GM12878 (cell line): ENCODE results near the gene LRBA. TPM values are rescaled to one million over a fixed set of nuclear protein-coding genes. Genes with fewer than 3 reads are reported as not detected.

Experiments used
- ATAC-seq: fragments of 200-7000 bp; cut with Tn5 transposase; 3 replicates; pipeline ENCODE4 v1.9.1; 2020; ENCODE audit warnings: mild to moderate bottlenecking, moderate library complexity
- BruUV-seq: library from RNA; stranded (reverse); fragments of 400-500 nt; replicated peaks from 2 replicates; lab custom pipeline; 2021; lab: Mats Ljungman, UMichigan
- CTCF ChIA-PET: fragments of 300-600 bp; sonication (Branson Sonifier 250); formaldehyde crosslinking; extraction: SDS; loops from one replicate; lab custom pipeline; 2021; ENCODE audit warnings: inconsistent platforms; lab: Yijun Ruan, JAX
- POLR2A ChIA-PET: fragments of 350-600 bp; formaldehyde crosslinking; extraction: SDS; loops from one replicate; lab custom pipeline; 2021; ENCODE audit warnings: inconsistent platforms; lab: Charles Lee
- RAD21 ChIA-PET: fragments of 300-600 bp; sonication (Branson Sonifier 250); formaldehyde crosslinking; loops from one replicate; lab custom pipeline; 2023; ENCODE audit warnings: antibody characterized with exemption; ENCODE audit not compliant: unreplicated experiment; lab: Charles Lee
- SMC1A ChIA-PET: fragments of 300-600 bp; sonication (Branson Sonifier 250); formaldehyde crosslinking; loops from one replicate; lab custom pipeline; 2023; ENCODE audit not compliant: unreplicated experiment, uncharacterized antibody; lab: Charles Lee
- DNase-seq: peaks from one replicate; pipeline ENCODE4 v3.0.0-alpha.2; 2011; ENCODE audit warnings: low read depth, low spot score
- FAIRE-seq: peaks from 3 replicates; lab custom pipeline; 2011; peaks lifted over from hg19 to GRCh38; lab: Jason Lieb, UNC
- H2AFZ ChIP-seq: 2 replicates; pipeline ENCODE4 v1.6.0; 2011; ENCODE audit warnings: low read depth, low read length, control low read depth; ENCODE audit not compliant: control insufficient read depth
- H3K27ac ChIP-seq: 2 replicates; pipeline ENCODE4 v1.5.1; 2011; ENCODE audit warnings: control low read depth; ENCODE audit not compliant: control insufficient read depth, insufficient read depth
- H3K27me3 ChIP-seq, 2 experiments: replicated peaks in 1 of 2; 2 replicates each; pipeline versions ENCODE4 v1.6.0 to v1.6.1; 2011; ENCODE audit warnings: low read length in 1 of 2; ENCODE audit not compliant: control insufficient read depth in 2 of 2, insufficient read depth in 2 of 2
- H3K36me3 ChIP-seq, 2 experiments: 2 replicates each; pipeline ENCODE4 v1.5.1; 2011; ENCODE audit warnings: low read length in 1 of 2; ENCODE audit not compliant: control insufficient read depth in 2 of 2, insufficient read depth in 2 of 2
- H3K4me1 ChIP-seq: 2 replicates; pipeline ENCODE4 v1.6.1; 2011; ENCODE audit warnings: mild to moderate bottlenecking, low read length, moderate library complexity, mixed read lengths; ENCODE audit not compliant: control insufficient read depth, insufficient read depth
- H3K4me2 ChIP-seq: 2 replicates; pipeline ENCODE4 v1.6.0; 2011; ENCODE audit warnings: control low read depth; ENCODE audit not compliant: control insufficient read depth, insufficient read depth
- H3K4me3 ChIP-seq: fragments of 200-600 bp; sonication (generic); 2 replicates; pipeline ENCODE4 v1.5.1; 2016
- H3K79me2 ChIP-seq: 2 replicates; pipeline ENCODE4 v1.6.0; 2011; ENCODE audit warnings: low read length; ENCODE audit not compliant: control insufficient read depth, insufficient read depth
- H3K9ac ChIP-seq: 2 replicates; pipeline ENCODE4 v1.8.0; 2011; ENCODE audit warnings: low read length, control low read depth, mixed read lengths; ENCODE audit not compliant: control insufficient read depth, insufficient read depth
- H3K9me3 ChIP-seq: replicated peaks from 3 replicates; pipeline ENCODE4 v1.5.1; 2011; ENCODE audit warnings: mild to moderate bottlenecking, low read length; ENCODE audit not compliant: control insufficient read depth, insufficient read depth
- H4K20me1 ChIP-seq: 2 replicates; pipeline ENCODE4 v1.6.0; 2011; ENCODE audit not compliant: control insufficient read depth, insufficient read depth
- ATF7 ChIP-seq: fragments of 450-650 bp; IDR thresholded peaks from 2 replicates; pipeline ENCODE4 v1.6.1; 2016; ENCODE audit warnings: low read depth, mild to moderate bottlenecking
- BCL11A ChIP-seq: IDR thresholded peaks from 2 replicates; pipeline ENCODE4 v1.6.1; 2011; ENCODE audit warnings: low read depth, low read length
- CBFB ChIP-seq: IDR thresholded peaks from 2 replicates; pipeline ENCODE4 v1.6.1; 2016; ENCODE audit warnings: antibody characterized with exemption, low read depth
- CHD1 ChIP-seq: IDR thresholded peaks from 2 replicates; pipeline ENCODE4 v1.6.1; 2012; ENCODE audit warnings: low read depth, low read length, improper control_type of control experiment
- HDAC6 ChIP-seq: fragments of 200-600 bp; sonication (generic); IDR thresholded peaks from one replicate; pipeline ENCODE4 v1.8.0; 2017; ENCODE audit warnings: antibody characterized with exemption; ENCODE audit not compliant: unreplicated experiment
- HDGF ChIP-seq: fragments of 450-650 bp; IDR thresholded peaks from 2 replicates; pipeline ENCODE4 v1.6.1; 2016; ENCODE audit warnings: antibody characterized with exemption
- JUNB ChIP-seq: IDR thresholded peaks from 2 replicates; pipeline ENCODE4 v1.6.1; 2016; ENCODE audit warnings: antibody characterized with exemption, mild to moderate bottlenecking
- JUND ChIP-seq: IDR thresholded peaks from 2 replicates; pipeline ENCODE4 v1.6.1; 2012; ENCODE audit warnings: low read depth, mild to moderate bottlenecking, low read length, improper control_type of control experiment, moderate library complexity
- MTA2 ChIP-seq: fragments of 450-650 bp; IDR thresholded peaks from 2 replicates; pipeline ENCODE4 v1.6.1; 2016; ENCODE audit warnings: low read depth, mild to moderate bottlenecking, moderate library complexity
- MXI1 ChIP-seq: fragments of 150-350 bp; IDR thresholded peaks from 2 replicates; pipeline ENCODE4 v1.6.1; 2011; ENCODE audit warnings: low read depth, mild to moderate bottlenecking, inconsistent platforms, low read length, improper control_type of control experiment
- NFIC ChIP-seq: IDR thresholded peaks from 2 replicates; pipeline ENCODE4 v1.6.1; 2012; ENCODE audit warnings: low read depth, mild to moderate bottlenecking, inconsistent platforms, low read length, moderate library complexity
- NKRF ChIP-seq: fragments of 450-650 bp; conservative IDR thresholded peaks from 2 replicates; pipeline ENCODE4 v1.6.1; 2017; ENCODE audit warnings: mild to moderate bottlenecking, moderate library complexity
- NR2C2 ChIP-seq: IDR thresholded peaks from 2 replicates; pipeline ENCODE4 v1.6.1; 2011; ENCODE audit warnings: borderline replicate concordance, low read depth; ENCODE audit not compliant: control insufficient read depth, insufficient read length
- PKNOX1 ChIP-seq: fragments of 450-650 bp; IDR thresholded peaks from 2 replicates; pipeline ENCODE4 v1.6.1; 2016; ENCODE audit warnings: mild to moderate bottlenecking
- RCOR1 ChIP-seq: conservative IDR thresholded peaks from 2 replicates; pipeline ENCODE4 v1.6.1; 2012; ENCODE audit warnings: low read depth, low read length, improper control_type of control experiment
- RFX5 ChIP-seq: IDR thresholded peaks from 2 replicates; pipeline ENCODE4 v1.6.1; 2011; ENCODE audit warnings: low read depth, low read length, improper control_type of control experiment
- SPI1 ChIP-seq: IDR thresholded peaks from 2 replicates; pipeline ENCODE4 v1.6.1; 2011; ENCODE audit warnings: low read depth, mild to moderate bottlenecking, low read length, moderate library complexity, borderline replicate concordance; ENCODE audit not compliant: insufficient read depth
- ZBTB33 ChIP-seq: fragments of 450-650 bp; IDR thresholded peaks from 2 replicates; pipeline ENCODE4 v1.6.1; 2017; ENCODE audit warnings: mild to moderate bottlenecking
- whole genome bisulfite sequencing: methylation state at CpG from one replicate; pipeline ENCODE4 v1.1.6; 2016; ENCODE audit warnings: low lambda C conversion rate; ENCODE audit not compliant: insufficient replicate concordance, insufficient coverage; ENCODE audit errors: missing lambda C conversion rate; 5-methylcytosine and 5-hydroxymethylcytosine counted together
- in situ Hi-C: fragments of 300-500 bp; cut with MboI; formaldehyde crosslinking; loops from 9 replicates; pipeline ENCODE4 v1.14.3; 2018; ENCODE audit warnings: mixed read lengths
- intact Hi-C: fragments of 100-400 bp; cut with micrococcal nuclease; formaldehyde crosslinking; loops from one replicate; pipeline ENCODE4 v1.14.2; 2022; ENCODE audit not compliant: unreplicated experiment
- polyA plus RNA-seq, 11 experiments: library from polyadenylated mRNA; depleted of rRNA in 4 of 11; unstranded in 6 of 11; stranded (reverse) in 5 of 11; fragments of >200 nt; fragmentation: Nextera tagmentation in 4 of 11; fragmentation: Illumina TruSeq in 1 of 11; extraction: Ambion mirVana in 4 of 11; extraction: Trizol in 1 of 11; gene quantifications; 1 replicate in 1 of 11; 2 replicates in 10 of 11; pipeline versions ENCODE4 v1.2.1 to v1.2.3, GENCODE V29; 2011 to 2016; ENCODE audit warnings: inconsistent platforms in 2 of 11, missing spikeins in 2 of 11, low read depth in 1 of 11
- total RNA-seq, 4 experiments: library from RNA; depleted of rRNA in 3 of 4; stranded (reverse); fragments of >200 nt in 3 of 4; fragmentation: Illumina TruSeq in 1 of 4; extraction: Trizol in 1 of 4; gene quantifications; 2 replicates each; pipeline versions ENCODE4 v1.2.1 to v1.2.3, GENCODE V29; 2013 to 2021
- TF ChIP-seq, protein P1 (sequence below): fragments of 450-650 bp; formaldehyde crosslinking; IDR thresholded peaks from 2 replicates; pipeline ENCODE4 v1.5.0; 2022; ENCODE audit warnings: mild to moderate bottlenecking, missing genetic modification characterization

Gene LRBA
- total and polyA plus RNA-seq, 10 of the 15 experiments (the other 5 are each of a cell fraction or from before 2014, with no cell fraction given), result 20.3 to 93.4 (median 55.0) TPM

DNA sequence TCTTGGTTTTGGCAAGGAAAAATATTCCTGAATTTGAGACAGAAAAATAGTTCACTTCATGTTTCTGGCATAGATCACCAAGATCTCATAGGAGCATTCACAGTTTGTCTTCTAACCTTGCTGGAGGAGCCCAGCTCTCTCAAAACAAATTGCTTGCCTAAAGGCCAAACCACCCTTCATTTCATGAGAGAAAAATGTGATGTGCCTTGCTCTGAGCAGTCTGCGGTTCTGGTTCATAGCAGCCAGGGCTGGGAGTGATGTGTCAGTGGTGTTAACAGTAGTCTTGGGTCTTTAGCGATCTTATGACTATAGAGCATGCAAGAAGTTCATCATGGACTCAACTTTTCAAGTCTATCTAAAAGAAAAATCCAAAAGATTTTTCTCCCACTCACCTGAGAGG is 753.5 kb downstream of the LRBA start:
- Histone ChIP-seq H3K9me3 (no peaks in the 10 kb centered on the region), H3K27ac (no peak overlapping the region), H4K20me1 (no peaks in the 10 kb centered on the region), H3K9ac (no peak overlapping the region), H3K79me2 (no peaks in the 10 kb centered on the region), H3K4me1 (no peaks in the 10 kb centered on the region), H2AFZ (no peak overlapping the region), H3K4me2 (no peak overlapping the region), H3K27me3 (no peaks in the 10 kb centered on the region), H3K4me3 (no peak overlapping the region), H3K36me3 (no peaks in the 10 kb centered on the region; a peak in 1 of 4 replicates)
- ChIA-PET POLR2A (no interaction called here), RAD21 (no interaction called here), SMC1A (no interaction called here), CTCF (interaction anchor here (0.8 kb wide), 1 partner anchor 18 kb away, joined by 4 read pairs; no protein-coding TSS in a partner anchor)
- ATAC-seq, result no peak
- intact Hi-C loops, result no loop called here
- FAIRE-seq, result no peak
- TF ChIP-seq HDGF (no peak), PKNOX1 (no peak), NR2C2 (no peak), NFIC (no peak), MXI1 (no peak), JUNB (no peak), SPI1 (no peak), ZBTB33 (no peak), JUND (no peak), MTA2 (no peak), RCOR1 (no peak), NKRF (no peak), BCL11A (no peak), ATF7 (no peak), RFX5 (no peak), HDAC6 (no peak), CHD1 (no peak), CBFB (no peak)
- TF ChIP-seq, protein P1, sequence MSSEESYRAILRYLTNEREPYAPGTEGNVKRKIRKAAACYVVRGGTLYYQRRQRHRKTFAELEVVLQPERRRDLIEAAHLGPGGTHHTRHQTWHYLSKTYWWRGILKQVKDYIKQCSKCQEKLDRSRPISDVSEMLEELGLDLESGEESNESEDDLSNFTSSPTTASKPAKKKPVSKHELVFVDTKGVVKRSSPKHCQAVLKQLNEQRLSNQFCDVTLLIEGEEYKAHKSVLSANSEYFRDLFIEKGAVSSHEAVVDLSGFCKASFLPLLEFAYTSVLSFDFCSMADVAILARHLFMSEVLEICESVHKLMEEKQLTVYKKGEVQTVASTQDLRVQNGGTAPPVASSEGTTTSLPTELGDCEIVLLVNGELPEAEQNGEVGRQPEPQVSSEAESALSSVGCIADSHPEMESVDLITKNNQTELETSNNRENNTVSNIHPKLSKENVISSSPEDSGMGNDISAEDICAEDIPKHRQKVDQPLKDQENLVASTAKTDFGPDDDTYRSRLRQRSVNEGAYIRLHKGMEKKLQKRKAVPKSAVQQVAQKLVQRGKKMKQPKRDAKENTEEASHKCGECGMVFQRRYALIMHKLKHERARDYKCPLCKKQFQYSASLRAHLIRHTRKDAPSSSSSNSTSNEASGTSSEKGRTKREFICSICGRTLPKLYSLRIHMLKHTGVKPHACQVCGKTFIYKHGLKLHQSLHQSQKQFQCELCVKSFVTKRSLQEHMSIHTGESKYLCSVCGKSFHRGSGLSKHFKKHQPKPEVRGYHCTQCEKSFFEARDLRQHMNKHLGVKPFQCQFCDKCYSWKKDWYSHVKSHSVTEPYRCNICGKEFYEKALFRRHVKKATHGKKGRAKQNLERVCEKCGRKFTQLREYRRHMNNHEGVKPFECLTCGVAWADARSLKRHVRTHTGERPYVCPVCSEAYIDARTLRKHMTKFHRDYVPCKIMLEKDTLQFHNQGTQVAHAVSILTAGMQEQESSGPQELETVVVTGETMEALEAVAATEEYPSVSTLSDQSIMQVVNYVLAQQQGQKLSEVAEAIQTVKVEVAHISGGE (CRISPR knock-in tag), result no peak
- no TSS peak for BruUV-seq
- 100% methylated on average over 2 of the region's 2 CpGs for WGBS
- no peak for DNase-seq
- in situ Hi-C loops, result no loop called here
